Liver (tissue), 3 donors: ENCODE results near the gene SORBS2.

Experiments
- ATF3 ChIP-seq: IDR thresholded peaks from 2 replicates; pipeline ENCODE4 v1.6.1; 2016; ENCODE audit warnings: antibody characterized with exemption
- CTCF ChIP-seq: fragments of 150-350 bp; IDR thresholded peaks from 2 replicates; pipeline ENCODE4 v1.5.1; 2017; ENCODE audit warnings: improper control_type of control experiment, low read depth, low read length; ENCODE audit not compliant: missing input control
- EGR1 ChIP-seq, 2 donors: IDR thresholded peaks; 2 replicates each; pipeline ENCODE4 v1.6.1; 2016 to 2018; ENCODE audit warnings: antibody characterized with exemption in 2 of 2, low read depth in 2 of 2
- FOXA1 ChIP-seq: IDR thresholded peaks from 2 replicates; pipeline ENCODE4 v1.6.1; 2016; ENCODE audit warnings: antibody characterized with exemption
- FOXA2 ChIP-seq: IDR thresholded peaks from 2 replicates; pipeline ENCODE4 v1.6.1; 2016; ENCODE audit warnings: antibody characterized with exemption
- GABPA ChIP-seq, 2 donors: IDR thresholded peaks in 1 of 2; conservative IDR thresholded peaks in 1 of 2; 2 replicates each; pipeline ENCODE4 v1.6.1; 2016; ENCODE audit warnings: antibody characterized with exemption in 2 of 2, mild to moderate bottlenecking in 1 of 2, moderate library complexity in 1 of 2
- HNF4G ChIP-seq: IDR thresholded peaks from 2 replicates; pipeline ENCODE4 v1.6.1; 2016; ENCODE audit warnings: antibody characterized with exemption
- RAD21 ChIP-seq, 2 donors: IDR thresholded peaks; 2 replicates each; pipeline ENCODE4 v1.6.1; 2016; ENCODE audit warnings: antibody characterized with exemption in 2 of 2, mild to moderate bottlenecking in 2 of 2
- REST ChIP-seq: IDR thresholded peaks from 2 replicates; pipeline ENCODE4 v1.6.1; 2016; ENCODE audit warnings: antibody characterized with exemption, mild to moderate bottlenecking
- SP1 ChIP-seq: IDR thresholded peaks from 2 replicates; pipeline ENCODE4 v1.6.1; 2018; ENCODE audit warnings: antibody characterized with exemption, mild to moderate bottlenecking
- TAF1 ChIP-seq: conservative IDR thresholded peaks from 2 replicates; pipeline ENCODE4 v1.6.1; 2016; ENCODE audit warnings: antibody characterized with exemption, mild to moderate bottlenecking
- YY1 ChIP-seq: IDR thresholded peaks from 2 replicates; pipeline ENCODE4 v1.6.1; 2016; ENCODE audit warnings: antibody characterized with exemption, mild to moderate bottlenecking
- ZBTB33 ChIP-seq: IDR thresholded peaks from 2 replicates; pipeline ENCODE4 v1.6.1; 2016; ENCODE audit warnings: antibody characterized with exemption
- TF ChIP-seq, protein P1 (sequence below): IDR thresholded peaks from 2 replicates; pipeline ENCODE4 v1.6.1; 2016; ENCODE audit warnings: antibody characterized with exemption
- donor health status: healthy.
- donor health status: healthy.

- TF ChIP-seq CTCF (no peak), REST (no peak), YY1 (no peak), EGR1 (IDR thresholded peaks at IDR 0.05; ENCODE audit: low read depth in 2 of 2) (no peak), FOXA1 (no peak), HNF4G (no peak), RAD21 (IDR thresholded peaks at IDR 0.05) (no peak), SP1 (no peak), TAF1 (no peak), FOXA2 (no peak), GABPA (IDR thresholded peaks at IDR 0.05 in 1 of 2, conservative IDR thresholded peaks at IDR 0.05 in 1 of 2) (no peak), ATF3 (no peak), ZBTB33 (no peak)
- TF ChIP-seq, protein P1, sequence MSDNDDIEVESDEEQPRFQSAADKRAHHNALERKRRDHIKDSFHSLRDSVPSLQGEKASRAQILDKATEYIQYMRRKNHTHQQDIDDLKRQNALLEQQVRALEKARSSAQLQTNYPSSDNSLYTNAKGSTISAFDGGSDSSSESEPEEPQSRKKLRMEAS, result no peak
These were observed 39.5 kb downstream of the SORBS2 start for GRCh38 chr4:185772391-185773093.
